ENCODE results near the gene MEGF10.

The MEGF10 gene

DNA sequence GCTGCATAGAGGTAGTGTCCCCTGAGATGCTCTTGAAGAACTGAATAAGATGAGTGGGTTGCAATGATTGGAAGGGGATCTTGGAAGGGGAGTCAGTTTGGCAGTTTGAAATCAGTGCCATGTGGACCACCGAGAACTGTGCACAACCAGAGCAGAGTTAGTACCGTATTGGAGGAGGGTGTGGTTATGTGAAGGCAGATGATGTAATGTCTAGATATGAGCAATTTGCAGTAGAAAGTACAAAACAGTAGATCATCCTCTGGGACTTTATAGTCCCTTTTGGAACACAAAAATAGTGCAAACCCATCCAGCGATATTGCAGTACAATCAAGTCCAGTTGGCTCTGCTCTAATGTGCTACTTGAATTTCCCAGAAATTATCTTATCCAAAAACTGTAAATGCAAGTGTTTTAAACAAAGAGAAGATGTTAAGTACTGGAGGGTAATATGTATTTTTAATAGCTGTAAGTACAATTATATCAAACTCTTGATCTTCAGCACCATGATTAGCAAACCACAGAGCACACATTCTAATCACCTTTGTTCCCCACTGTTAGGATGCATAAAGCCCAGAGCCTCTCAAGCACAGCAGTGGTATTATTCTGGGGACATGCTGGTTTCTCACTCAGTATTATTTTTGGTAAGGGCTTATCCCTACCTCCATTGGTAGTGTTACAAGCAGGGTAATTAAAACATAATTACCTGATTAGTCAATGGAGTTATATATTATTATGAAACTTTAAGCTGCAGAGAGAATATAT lies 41.5 kb downstream of the MEGF10 start:
- DNase-seq: no peak

- DNase-seq: no peak
Measured at GRCh38 chr5:127333483-127333882, 42.9 kb downstream of the MEGF10 start.

DNA sequence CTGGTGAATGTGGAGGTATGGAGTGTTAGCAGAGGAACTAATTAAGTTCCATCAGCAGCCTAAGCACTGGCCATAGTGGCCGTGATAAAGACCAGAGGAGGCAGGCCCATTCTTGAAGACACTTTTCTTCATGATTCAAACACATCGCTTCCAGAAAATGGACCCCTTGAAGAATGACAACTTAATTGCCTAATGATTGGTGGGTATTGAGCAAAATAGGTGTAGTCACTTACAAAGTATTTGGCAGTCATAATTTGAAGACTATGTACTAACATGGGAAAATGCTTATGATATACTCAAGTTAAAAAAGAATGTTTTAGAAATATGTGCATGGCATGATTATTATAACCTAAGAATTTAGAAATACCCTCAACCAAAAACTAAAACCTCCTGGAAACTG lies 44.8 kb downstream of the MEGF10 start:
- no peak for DNase-seq

GRCh38 chr5:127337876-127338275 lies 47.3 kb downstream of the MEGF10 start:
- DNase-seq: no peak

GRCh38 chr5:127338501-127338900 lies 47.9 kb downstream of the MEGF10 start:
- DNase-seq: no peak

DNA sequence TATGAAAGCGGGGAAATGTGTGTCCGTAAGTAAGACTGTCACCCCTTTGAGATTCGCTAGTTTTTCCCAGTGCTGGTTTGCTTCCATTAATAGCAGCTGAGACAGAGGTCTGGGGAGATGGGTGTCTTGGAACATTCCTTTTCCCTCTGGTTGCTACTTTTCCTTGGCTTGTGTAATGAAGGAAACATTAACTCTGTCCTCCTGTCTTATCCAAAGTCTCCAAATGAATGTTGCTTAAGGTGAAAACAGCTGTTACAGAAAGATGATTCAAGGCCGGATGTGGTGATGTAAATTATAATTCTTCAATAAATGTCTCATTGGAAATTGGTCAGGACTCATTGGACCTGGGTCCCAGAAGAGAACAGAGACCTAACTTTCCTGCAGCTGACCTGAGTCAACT lies 50.0 kb downstream of the MEGF10 start:
- no peak for DNase-seq

- DNase-seq: no peak
Measured at GRCh38 chr5:127342364-127342763, 51.8 kb downstream of the MEGF10 start.

DNA sequence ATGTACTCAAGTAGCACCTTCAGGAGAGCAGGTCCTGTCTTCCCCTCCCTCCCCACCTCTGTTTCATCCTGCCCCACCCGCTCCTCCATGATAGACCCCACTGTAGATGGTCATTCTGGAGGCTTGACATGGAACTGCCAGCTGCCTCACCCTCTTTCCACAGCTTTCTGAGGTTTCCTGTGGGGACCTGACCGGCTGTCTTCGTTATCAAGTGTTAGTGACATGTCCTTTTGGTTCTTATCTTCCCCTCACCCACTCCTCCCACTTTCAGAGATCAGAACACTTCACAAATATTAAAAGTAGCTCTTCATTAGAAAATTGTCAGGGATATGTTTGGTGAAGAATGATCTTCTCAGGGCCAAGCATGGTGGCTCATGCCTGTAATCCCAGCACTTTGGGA lies 52.7 kb downstream of the MEGF10 start:
- DNase-seq: no peak

GRCh38 chr5:127343866-127344265 lies 53.3 kb downstream of the MEGF10 start:
- no peak for DNase-seq

- DNase-seq: no peak
Measured at GRCh38 chr5:127344931-127345330, 54.3 kb downstream of the MEGF10 start.

DNA sequence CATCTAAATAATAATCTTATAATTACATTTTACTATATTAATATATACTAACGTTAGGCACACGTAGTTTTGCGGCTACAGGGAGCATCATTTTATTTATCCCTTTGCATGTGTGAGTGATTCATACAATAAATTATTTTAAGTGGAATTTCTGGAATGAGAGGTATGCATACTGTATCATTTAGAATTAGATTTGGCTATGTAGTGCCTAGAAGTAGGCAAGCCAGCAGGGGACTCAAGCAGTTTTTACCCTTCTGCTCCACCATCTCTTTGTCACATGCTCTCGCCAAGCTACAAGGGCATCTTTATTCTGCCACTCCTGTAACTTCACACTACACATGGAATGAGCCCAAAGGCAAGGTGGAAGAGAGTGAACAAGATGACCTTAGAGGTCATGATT lies 60.8 kb downstream of the MEGF10 start:
- DNase-seq: no peak

DNA sequence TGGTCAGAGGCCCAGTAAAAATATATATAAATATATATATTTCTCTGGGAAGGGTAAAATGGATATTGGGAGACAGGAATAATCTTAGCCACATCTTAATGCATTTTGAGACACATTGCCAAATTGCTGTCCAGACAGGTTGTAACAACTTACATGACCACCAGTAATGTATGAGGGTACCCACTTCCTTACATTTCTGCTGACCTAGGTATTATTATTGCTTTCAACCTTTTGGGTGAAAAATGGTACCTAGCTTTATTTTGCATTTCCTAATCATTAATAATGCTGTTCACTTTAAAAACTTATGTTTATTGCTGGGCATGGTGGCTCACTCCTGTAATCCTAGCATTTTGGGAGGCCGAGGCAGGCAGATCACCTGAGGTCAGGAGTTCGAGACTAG lies 61.5 kb downstream of the MEGF10 start:
- DNase-seq: no peak

GRCh38 chr5:127353327-127353726 lies 62.7 kb downstream of the MEGF10 start:
- no peak for DNase-seq

- no peak for DNase-seq
Measured at GRCh38 chr5:127353796-127354195, 63.2 kb downstream of the MEGF10 start.

DNA sequence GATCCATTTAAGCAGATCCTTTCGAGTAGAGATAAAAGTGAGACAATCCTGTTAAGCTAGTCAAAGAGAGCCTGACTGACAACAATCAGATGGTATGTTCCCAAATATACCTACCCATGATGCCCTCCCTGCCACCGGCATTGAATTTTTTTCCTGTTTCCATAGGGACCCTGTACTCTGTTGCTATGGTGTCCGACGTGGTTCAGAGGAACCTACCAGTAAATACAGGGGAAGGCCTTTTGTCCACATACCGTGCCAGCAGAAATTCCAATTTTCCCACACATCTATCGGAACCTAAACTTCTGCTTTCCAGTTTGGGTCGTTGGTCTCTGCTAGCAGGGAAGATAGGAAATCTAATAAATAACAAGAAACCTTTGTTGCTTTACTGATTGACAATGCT lies 64.7 kb downstream of the MEGF10 start:
- no peak for DNase-seq

- DNase-seq: no peak
Measured at GRCh38 chr5:127358284-127358683, 67.7 kb downstream of the MEGF10 start.

- DNase-seq: no peak
Measured at GRCh38 chr5:127358740-127359139, 68.1 kb downstream of the MEGF10 start.

DNA sequence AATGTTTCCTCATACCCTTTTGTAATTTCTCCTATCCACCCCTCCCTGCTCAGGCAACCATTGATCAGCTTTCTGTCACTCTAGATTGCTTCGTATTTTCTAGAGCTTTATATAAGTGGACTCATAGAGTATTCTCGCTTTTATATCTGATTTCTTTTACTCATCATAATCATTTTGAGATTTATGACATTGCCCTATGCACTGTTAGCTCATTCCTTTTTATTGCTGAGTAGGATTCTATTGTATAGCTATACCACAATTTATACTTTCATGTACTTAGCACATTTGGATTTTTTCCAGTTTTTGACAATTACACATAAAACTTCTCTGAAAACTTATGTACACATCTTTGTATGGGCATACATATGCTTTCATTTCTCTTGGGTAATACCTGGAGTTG lies 68.9 kb downstream of the MEGF10 start:
- DNase-seq: no peak

DNA sequence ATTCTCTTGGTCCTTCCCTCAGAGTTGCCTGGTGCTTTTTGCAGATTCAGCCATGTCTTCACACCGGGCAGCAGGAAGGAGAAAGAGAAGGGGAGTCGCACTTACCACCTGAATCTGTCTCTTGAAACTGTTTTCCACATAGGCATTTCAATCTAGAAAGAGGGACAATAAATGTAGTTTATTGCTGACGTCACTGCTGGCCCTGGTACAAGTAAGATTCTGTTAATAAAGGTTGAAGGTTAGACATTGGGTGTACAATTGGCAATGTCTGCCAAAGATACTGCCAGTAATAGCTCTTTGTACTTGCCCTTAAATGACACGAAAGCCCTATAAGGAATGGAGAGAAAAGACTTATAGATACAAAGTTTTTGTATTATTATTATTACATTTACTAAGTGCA lies 72.8 kb downstream of the MEGF10 start:
- no peak for DNase-seq

- DNase-seq: no peak
Measured at GRCh38 chr5:127367029-127367428, 76.4 kb downstream of the MEGF10 start.

GRCh38 chr5:127367946-127368465 lies 77.4 kb downstream of the MEGF10 start:
- DNase-seq: no peak

- no peak for DNase-seq
Measured at GRCh38 chr5:127369796-127370195, 79.2 kb downstream of the MEGF10 start.

DNA sequence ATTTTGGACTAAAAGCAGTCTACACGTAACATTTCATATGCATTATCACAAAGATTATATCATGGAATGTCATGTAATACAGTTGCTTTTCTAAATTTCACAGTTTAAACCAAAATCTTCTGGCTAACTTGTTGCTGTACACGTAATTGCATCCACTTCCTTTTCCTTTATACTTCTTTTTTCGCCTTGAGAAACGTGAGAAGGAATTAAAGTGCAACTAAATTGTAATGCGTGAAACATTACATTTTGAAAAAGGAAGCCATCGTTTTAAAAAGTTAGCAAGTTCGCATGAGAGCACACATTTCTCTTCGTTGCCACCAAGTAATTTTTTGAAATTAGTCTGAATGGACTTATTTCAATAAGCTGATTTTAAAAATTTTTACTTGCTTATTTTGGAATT lies 80.0 kb downstream of the MEGF10 start:
- DNase-seq: no peak

DNA sequence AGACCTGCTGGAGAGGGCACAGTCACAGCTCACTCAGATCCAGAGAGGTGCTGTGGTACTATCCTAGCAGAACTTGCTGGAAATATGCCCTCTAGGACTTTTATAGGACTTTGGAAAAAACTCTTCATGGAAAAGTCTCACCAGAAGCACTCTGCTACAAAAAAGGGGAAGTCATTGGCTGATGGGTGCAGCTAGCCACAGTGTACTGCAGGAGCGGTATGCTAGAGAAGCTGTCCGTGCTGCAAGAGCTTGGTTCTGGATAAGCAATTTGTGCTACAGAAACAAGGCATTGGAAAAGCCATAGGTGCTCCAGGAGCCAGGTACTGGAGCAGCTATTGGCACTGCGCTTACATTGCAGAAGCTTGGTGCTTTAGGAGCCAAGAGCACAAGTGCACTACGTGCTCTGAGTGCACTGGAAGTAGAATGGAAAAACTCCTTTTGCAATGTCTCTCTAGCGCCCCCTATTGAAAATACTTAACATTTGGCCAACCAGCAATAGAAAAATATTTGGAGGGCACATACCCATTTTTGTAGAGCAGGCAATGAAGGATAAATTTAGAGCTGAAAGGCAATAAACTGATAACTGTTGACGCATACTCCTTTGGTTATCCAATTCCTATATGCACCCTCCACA lies 83.4 kb downstream of the MEGF10 start:
- no peak for DNase-seq

GRCh38 chr5:127375124-127375523 lies 84.5 kb downstream of the MEGF10 start:
- no peak for DNase-seq

Data from NCI-H1105 (cell line).